Measurements from ENCODE around the gene SPPL2A.
A peak's percentile ranks its signal among the peaks of the same experiment; 100 is the strongest.

Gene SPPL2A

DNA sequence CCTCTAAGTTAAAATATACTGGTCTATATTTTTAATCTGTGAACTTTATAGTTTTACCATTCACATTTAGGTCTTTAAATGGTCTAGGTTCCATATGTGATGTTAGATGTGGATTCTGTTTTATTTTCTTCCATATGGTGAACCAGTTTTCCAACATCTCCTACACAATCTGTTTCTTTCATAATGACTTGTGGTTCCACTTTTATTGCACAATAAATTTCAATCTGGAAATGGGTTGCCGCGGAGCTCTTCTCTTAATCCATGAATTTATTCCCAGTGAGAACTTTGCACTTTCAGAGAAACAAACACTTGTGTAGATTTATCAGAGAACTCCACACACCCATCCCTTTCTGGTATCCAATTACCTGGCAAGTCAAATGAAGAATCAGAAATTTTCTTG is 20.9 kb upstream of the SPPL2A start:
- POLR2A ChIA-PET: interaction anchor here (0.6 kb wide), 1 partner anchor 57 kb away, joined by 3 read pairs; no protein-coding TSS in a partner anchor
- H3K4me1 ChIP-seq (ENCODE audit: control insufficient read depth, insufficient read depth, low read length): no peaks in the 10 kb centered on the region

DNA sequence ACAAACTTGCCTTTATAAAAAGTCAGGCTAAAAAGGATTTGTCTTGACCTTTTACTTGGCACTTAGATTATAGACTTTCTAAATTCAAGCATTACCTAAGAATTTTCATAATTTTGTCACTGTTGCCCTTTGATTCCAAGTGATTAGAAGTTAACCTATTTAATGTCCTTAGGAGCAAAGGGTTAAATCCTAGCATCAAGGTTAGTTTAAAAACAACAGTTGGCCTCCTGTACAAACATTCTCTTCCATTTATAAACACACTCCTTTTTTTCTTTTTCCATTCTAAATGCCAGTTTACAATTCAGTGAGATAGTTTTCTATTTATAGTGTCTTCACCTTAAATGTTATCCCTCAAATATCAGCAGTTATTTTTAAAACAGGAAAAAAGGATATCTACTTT is 18.4 kb upstream of the SPPL2A start:
- TF ChIP-seq, protein P1, sequence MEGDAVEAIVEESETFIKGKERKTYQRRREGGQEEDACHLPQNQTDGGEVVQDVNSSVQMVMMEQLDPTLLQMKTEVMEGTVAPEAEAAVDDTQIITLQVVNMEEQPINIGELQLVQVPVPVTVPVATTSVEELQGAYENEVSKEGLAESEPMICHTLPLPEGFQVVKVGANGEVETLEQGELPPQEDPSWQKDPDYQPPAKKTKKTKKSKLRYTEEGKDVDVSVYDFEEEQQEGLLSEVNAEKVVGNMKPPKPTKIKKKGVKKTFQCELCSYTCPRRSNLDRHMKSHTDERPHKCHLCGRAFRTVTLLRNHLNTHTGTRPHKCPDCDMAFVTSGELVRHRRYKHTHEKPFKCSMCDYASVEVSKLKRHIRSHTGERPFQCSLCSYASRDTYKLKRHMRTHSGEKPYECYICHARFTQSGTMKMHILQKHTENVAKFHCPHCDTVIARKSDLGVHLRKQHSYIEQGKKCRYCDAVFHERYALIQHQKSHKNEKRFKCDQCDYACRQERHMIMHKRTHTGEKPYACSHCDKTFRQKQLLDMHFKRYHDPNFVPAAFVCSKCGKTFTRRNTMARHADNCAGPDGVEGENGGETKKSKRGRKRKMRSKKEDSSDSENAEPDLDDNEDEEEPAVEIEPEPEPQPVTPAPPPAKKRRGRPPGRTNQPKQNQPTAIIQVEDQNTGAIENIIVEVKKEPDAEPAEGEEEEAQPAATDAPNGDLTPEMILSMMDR (tag by site-specific recombination; IDR thresholded peaks at IDR 0.05): no peak
- TF ChIP-seq ZNF223 (tag by site-specific recombination; IDR thresholded peaks at IDR 0.05) (no peak), ZNF449 (tag by site-specific recombination; IDR thresholded peaks at IDR 0.05) (no peak), ZNF26 (tag by site-specific recombination; IDR thresholded peaks at IDR 0.05) (no peak), MZF1 (tag by site-specific recombination; IDR thresholded peaks at IDR 0.05; ENCODE audit: borderline replicate concordance) (no peak), ZNF433 (tag by site-specific recombination; IDR thresholded peaks at IDR 0.05; ENCODE audit: low read depth) (no peak), TRIM28 (IDR thresholded peaks at IDR 0.05; ENCODE audit: borderline replicate concordance, low read length) (no peak), HOXC10 (CRISPR knock-in tag; IDR thresholded peaks at IDR 0.05) (no peak)
- Histone ChIP-seq H3K4me1 (ENCODE audit: control insufficient read depth, insufficient read depth, low read length) (no peaks in the 10 kb centered on the region), H3K36me3 (ENCODE audit: control insufficient read depth in 2 of 2, insufficient read depth in 1 of 2, low read length in 2 of 2) (no peaks in the 10 kb centered on the region), H3K27ac (ENCODE audit: extremely low read depth, low read depth, low read length) (no peak overlapping the region), H3K4me3 (ENCODE audit: low read depth, low read length) (no peak overlapping the region), H3K9me3 (ENCODE audit: control insufficient read depth, insufficient read depth, low read depth, low read length) (no peaks in the 10 kb centered on the region)
- CTCF ChIA-PET: no interaction called here
- POLR2A ChIA-PET: no interaction called here

More for the DNA sequence above, 20.9 kb upstream of the SPPL2A start:
- H3K4me3 ChIP-seq (ENCODE audit: low read depth, low read length): no peak overlapping the region
- TF ChIP-seq ZNF529 (tag by site-specific recombination; IDR thresholded peaks at IDR 0.05; ENCODE audit: insufficient replicate concordance) (no peak), PRDM6 (tag by site-specific recombination; IDR thresholded peaks at IDR 0.05) (peak; percentile 32; the same call in 1 of the 2 replicates)
- CTCF ChIA-PET: no interaction called here
- H3K9me3 ChIP-seq (ENCODE audit: control insufficient read depth, insufficient read depth, low read depth, low read length): no peaks in the 10 kb centered on the region
- H3K27ac ChIP-seq (ENCODE audit: extremely low read depth, low read depth, low read length): no peak overlapping the region
- no peaks in the 10 kb centered on the region for H3K36me3 ChIP-seq (ENCODE audit: control insufficient read depth in 2 of 2, insufficient read depth in 1 of 2, low read length in 2 of 2)

DNA sequence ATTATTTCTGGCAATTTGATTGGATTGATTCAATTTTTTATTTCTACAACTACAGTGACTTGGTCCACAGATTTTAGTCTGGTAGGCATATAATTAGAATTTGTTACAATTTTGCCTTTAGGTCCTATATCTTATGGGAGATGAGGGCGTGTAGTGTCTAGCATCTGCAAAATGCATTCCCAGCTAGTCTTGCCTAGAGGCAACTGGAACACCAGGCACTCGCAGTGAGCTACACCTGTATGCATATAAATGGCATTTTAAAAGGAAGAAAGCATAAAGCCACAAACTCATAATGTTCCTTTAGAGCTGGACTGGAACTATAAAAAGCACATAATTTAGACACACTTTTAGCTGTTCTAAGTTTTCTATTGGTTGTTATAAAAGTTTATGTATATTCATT is 17.9 kb upstream of the SPPL2A start:
- H3K4me3 ChIP-seq (ENCODE audit: low read depth, low read length): no peak overlapping the region
- no peaks in the 10 kb centered on the region for H3K4me1 ChIP-seq (ENCODE audit: control insufficient read depth, insufficient read depth, low read length)
- H3K36me3 ChIP-seq (ENCODE audit: control insufficient read depth in 2 of 2, insufficient read depth in 1 of 2, low read length in 2 of 2): no peaks in the 10 kb centered on the region
- no peak for TF ChIP-seq PBX3 (CRISPR knock-in tag; IDR thresholded peaks at IDR 0.05)
- no peak for TF ChIP-seq ZNF366 (tag by site-specific recombination; conservative IDR thresholded peaks at IDR 0.05)
- no peak for TF ChIP-seq ZNF629 (tag by site-specific recombination; IDR thresholded peaks at IDR 0.05)
- H3K9me3 ChIP-seq (ENCODE audit: control insufficient read depth, insufficient read depth, low read depth, low read length): no peaks in the 10 kb centered on the region
- POLR2A ChIA-PET: no interaction called here
- H3K27ac ChIP-seq (ENCODE audit: extremely low read depth, low read depth, low read length): no peak overlapping the region
- CTCF ChIA-PET: no interaction called here

Data from HEK293 (cell line).